IMR-90 (cell line): Measurements from ENCODE around the gene ZDHHC3. TPM values are rescaled to one million over a fixed set of nuclear protein-coding genes. Genes with fewer than 3 reads are reported as not detected.

Experiments
- ATAC-seq: fragments of 200-7000 bp; cut with Tn5 transposase; 2 replicates; pipeline ENCODE4 v1.9.1; 2020; ENCODE audit warnings: low read depth, mild to moderate bottlenecking, moderate library complexity
- BruUV-seq: library from RNA; stranded (reverse); fragments of 400-500 nt; replicated peaks from 2 replicates; lab custom pipeline; 2021; lab: Mats Ljungman, UMichigan
- CTCF ChIA-PET: fragments of 300-600 bp; formaldehyde crosslinking; extraction: SDS; loops from one replicate; lab custom pipeline; 2021; ENCODE audit warnings: antibody characterized with exemption; lab: Yijun Ruan, JAX
- POLR2A ChIA-PET: fragments of 300-600 bp; sonication (Branson Sonifier 250); formaldehyde crosslinking; loops from one replicate; lab custom pipeline; 2022; ENCODE audit warnings: antibody characterized with exemption; ENCODE audit not compliant: unreplicated experiment; lab: Charles Lee
- DNase-seq: peaks from one replicate; pipeline ENCODE4 v3.0.0; 2013
- H2AFZ ChIP-seq: replicated peaks from 2 replicates; pipeline ENCODE3; 2013; ENCODE audit warnings: low read length, mild to moderate bottlenecking; ENCODE audit not compliant: poor library complexity
- H2AK5ac ChIP-seq: 2 replicates; pipeline ENCODE4 v1.6.1; 2013; ENCODE audit warnings: low read depth, low read length, inconsistent platforms
- H2AK9ac ChIP-seq: replicated peaks from 2 replicates; pipeline ENCODE3; 2013; ENCODE audit warnings: mild to moderate bottlenecking, low read depth, low read length, moderate library complexity; ENCODE audit not compliant: poor library complexity
- H2BK120ac ChIP-seq: 2 replicates; pipeline ENCODE4 v1.6.1; 2013; ENCODE audit warnings: low read depth, low read length, inconsistent platforms
- H2BK15ac ChIP-seq: 3 replicates; pipeline ENCODE4 v1.6.1; 2013; ENCODE audit warnings: low read depth, low read length, inconsistent platforms
- H2BK20ac ChIP-seq: 2 replicates; pipeline ENCODE4 v1.6.1; 2013; ENCODE audit warnings: low read depth, mild to moderate bottlenecking, inconsistent platforms, low read length, moderate library complexity
- H2BK5ac ChIP-seq: 2 replicates; pipeline ENCODE4 v1.6.1; 2013; ENCODE audit warnings: mild to moderate bottlenecking, low read depth, low read length, inconsistent platforms; ENCODE audit not compliant: poor library complexity, severe bottlenecking
- H3K14ac ChIP-seq: replicated peaks from 2 replicates; pipeline ENCODE4 v1.6.1; 2013; ENCODE audit warnings: low read depth, low read length, inconsistent platforms
- H3K18ac ChIP-seq: 2 replicates; pipeline ENCODE4 v1.6.1; 2013; ENCODE audit warnings: low read depth, low read length, control low read depth
- H3K23ac ChIP-seq: 2 replicates; pipeline ENCODE4 v1.6.1; 2013; ENCODE audit warnings: low read depth, low read length, inconsistent platforms
- H3K27ac ChIP-seq: 2 replicates; pipeline ENCODE4 v1.5.1; 2013; ENCODE audit warnings: mild to moderate bottlenecking, control low read depth, low read length; ENCODE audit not compliant: insufficient read depth
- H3K27me3 ChIP-seq: 2 replicates; pipeline ENCODE4 v1.6.1; 2013; ENCODE audit warnings: low read length; ENCODE audit not compliant: control insufficient read depth, insufficient read depth
- H3K36me3 ChIP-seq: 2 replicates; pipeline ENCODE4 v1.6.1; 2013; ENCODE audit warnings: low read length, mixed read lengths; ENCODE audit not compliant: control insufficient read depth, insufficient read depth
- H3K4ac ChIP-seq: 2 replicates; pipeline ENCODE4 v1.6.1; 2013; ENCODE audit warnings: low read depth, low read length, inconsistent platforms
- H3K4me1 ChIP-seq: 2 replicates; pipeline ENCODE4 v1.6.1; 2013; ENCODE audit warnings: low read length, mixed read lengths; ENCODE audit not compliant: control insufficient read depth, insufficient read depth
- H3K4me2 ChIP-seq: 2 replicates; pipeline ENCODE4 v1.6.1; 2013; ENCODE audit warnings: low read depth, mild to moderate bottlenecking, control low read depth, low read length, moderate library complexity
- H3K4me3 ChIP-seq: 2 replicates; pipeline ENCODE4 v1.5.1; 2013; ENCODE audit warnings: low read depth, mild to moderate bottlenecking, control low read depth, low read length, moderate library complexity; ENCODE audit not compliant: insufficient read depth
- H3K56ac ChIP-seq: 2 replicates; pipeline ENCODE4 v1.6.1; 2013; ENCODE audit warnings: low read length, inconsistent platforms; ENCODE audit not compliant: insufficient read depth; ENCODE audit errors: extremely low read depth
- H3K79me1 ChIP-seq, 2 experiments: 2 replicates each; pipeline ENCODE4 v1.6.1; 2013; ENCODE audit warnings: low read length in 2 of 2, inconsistent platforms in 1 of 2, low read depth in 1 of 2
- H3K9ac ChIP-seq: 2 replicates; pipeline ENCODE4 v1.6.1; 2013; ENCODE audit warnings: low read depth, low read length, control low read depth
- H3K9me1 ChIP-seq: 2 replicates; pipeline ENCODE4 v1.6.1; 2013; ENCODE audit warnings: low read length, inconsistent platforms; ENCODE audit not compliant: insufficient read depth
- H3K9me3 ChIP-seq: 2 replicates; pipeline ENCODE4 v1.6.1; 2013; ENCODE audit warnings: low read length; ENCODE audit not compliant: control insufficient read depth, insufficient read depth
- H4K20me1 ChIP-seq: 2 replicates; pipeline ENCODE4 v1.6.1; 2013; ENCODE audit warnings: low read length, inconsistent platforms; ENCODE audit not compliant: insufficient read depth
- H4K5ac ChIP-seq: 2 replicates; pipeline ENCODE4 v1.6.1; 2013; ENCODE audit warnings: mild to moderate bottlenecking, low read depth, low read length, control low read depth
- H4K8ac ChIP-seq, 2 experiments: 2 replicates each; pipeline ENCODE4 v1.6.1; 2013; ENCODE audit warnings: low read depth in 2 of 2, low read length in 2 of 2, control low read depth in 1 of 2, inconsistent platforms in 1 of 2
- H4K91ac ChIP-seq: 2 replicates; pipeline ENCODE4 v1.6.1; 2013; ENCODE audit warnings: low read depth, low read length, inconsistent platforms; ENCODE audit not compliant: insufficient read depth
- BHLHE40 ChIP-seq: fragments of 150-350 bp; IDR thresholded peaks from 2 replicates; pipeline ENCODE4 v1.6.1; 2016; ENCODE audit warnings: mild to moderate bottlenecking, low read depth, low read length
- MAFK ChIP-seq: IDR thresholded peaks from 2 replicates; pipeline ENCODE4 v1.6.1; 2012; ENCODE audit warnings: low read depth, low read length, improper control_type of control experiment
- WGBS, 2 experiments: methylation state at CpG; one replicate each; pipeline versions ENCODE4 v1.1.5 to v1.1.7; 2013; ENCODE audit warnings: missing lambda C conversion rate in 2 of 2; ENCODE audit not compliant: insufficient read length in 1 of 2; ENCODE audit errors: extremely low coverage in 2 of 2; 5-methylcytosine and 5-hydroxymethylcytosine counted together
- dilution Hi-C: fragments of 300-500 bp; cut with HindIII; formaldehyde crosslinking; loops from one replicate; pipeline ENCODE4 v1.14.3; 2018; ENCODE audit warnings: low sequenced_read_pairs; ENCODE audit not compliant: unreplicated experiment
- in situ Hi-C: fragments of 300-500 bp; cut with MboI; formaldehyde crosslinking; loops from 3 replicates; pipeline ENCODE4 v1.14.3; 2019; ENCODE audit warnings: low sequenced_read_pairs, inconsistent platforms, mixed read lengths
- intact Hi-C: fragments of 100-400 bp; cut with micrococcal nuclease; formaldehyde crosslinking; loops from 2 replicates; pipeline ENCODE4 v1.10.0; 2022
- polyA plus RNA-seq, 3 experiments: library from polyadenylated mRNA; depleted of rRNA; stranded (reverse); fragments of >200 nt; gene quantifications; 2 replicates each; pipeline ENCODE4 v1.2.3, GENCODE V29; 2012; ENCODE audit warnings: low replicate concordance in 1 of 3
- total RNA-seq: library from RNA; depleted of rRNA; stranded (reverse); fragments of >200 nt; gene quantifications from 2 replicates; pipeline ENCODE4 v1.2.3, GENCODE V29; 2012

Gene ZDHHC3
- total and polyA plus RNA-seq, 2 of the 4 experiments (the other 2 are of a cell fraction): 57.7 to 59.6 TPM

- Histone ChIP-seq H3K4me1 (peaks cover 30% of the 10 kb centered on the region), H2AFZ (peak overlapping the region; percentile 65), H3K9ac (peak overlapping the region; percentile 61), H2BK5ac (peak overlapping the region; percentile 96), H2AK5ac (peak overlapping the region; percentile 82), H4K8ac (peak overlapping the region; percentile 45 to 91), H4K20me1 (peaks cover 5% of the 10 kb centered on the region), H2BK120ac (peak overlapping the region; percentile 97), H3K9me1 (peaks cover 36% of the 10 kb centered on the region), H3K18ac (peak overlapping the region; percentile 91), H2BK20ac (peak overlapping the region; percentile 96), H4K91ac (peak overlapping the region; percentile 96), H3K4me3 (0 out of 2 replicates have a peak overlapping the region, but pooled peaks have one; percentile 13), H3K56ac (peak overlapping the region; percentile 95), H3K27me3 (no peaks in the 10 kb centered on the region), H3K9me3 (no peaks in the 10 kb centered on the region), H3K36me3 (peaks cover 4% of the 10 kb centered on the region; the same call in 1 of the 2 replicates), H3K23ac (peak overlapping the region; percentile 96), H3K79me1 (peaks cover 0 to 33% of the 10 kb centered on the region in 2 experiments; a peak in 2 of 4 replicates), H3K4ac (peak overlapping the region; percentile 97), H3K4me2 (peak overlapping the region; percentile 89), H2AK9ac (peak overlapping the region; percentile 95), H4K5ac (peak overlapping the region; percentile 93), H2BK15ac (peak overlapping the region; percentile 85; the same call in 2 of the 3 replicates), H3K27ac (peak overlapping the region; percentile 97), H3K14ac (peak overlapping the region; percentile 97)
- ATAC-seq: peak; percentile 77
- no CpG with 5 or more reads among the region's 7 CpGs for WGBS, 2 experiments
- BruUV-seq: no TSS peak
- POLR2A ChIA-PET: interaction anchor here (0.6 kb wide), 1 partner anchor 679 kb away, joined by 3 read pairs; no protein-coding TSS in a partner anchor
- CTCF ChIA-PET: interaction anchor here (0.6 to 1.5 kb wide), 4 partner anchors 10 to 708 kb away, joined by 3 to 5 read pairs (median 4); partner anchors contain the start of gene CLEC3B
- in situ Hi-C loops: no loop called here
- intact Hi-C loops: no loop called here
- peak; percentile 91 for DNase-seq
- TF ChIP-seq MAFK: peak; percentile 88
- no peak for TF ChIP-seq BHLHE40
- dilution Hi-C loops: no loop called here
These were observed 36.0 kb upstream of the ZDHHC3 start for GRCh38 chr3:45011756-45012508.
